WTC11 (cell line): ENCODE measurements around the gene CHAC1.

Source experiments
- CREB1 ChIP-seq: sonication (generic); formaldehyde crosslinking; IDR thresholded peaks from 2 replicates; pipeline ENCODE4 v1.8.0; 2023; ENCODE audit warnings: mild to moderate bottlenecking, missing genetic modification reagents
- FOXJ3 ChIP-seq: sonication (generic); formaldehyde crosslinking; IDR thresholded peaks from 2 replicates; pipeline ENCODE4 v1.9.0; 2021; ENCODE audit warnings: missing genetic modification reagents, mild to moderate bottlenecking, borderline replicate concordance
- SMAD4 ChIP-seq: sonication (generic); formaldehyde crosslinking; IDR thresholded peaks from 2 replicates; pipeline ENCODE4 v1.8.0; 2022; ENCODE audit warnings: mild to moderate bottlenecking, missing genetic modification reagents
- ZNF121 ChIP-seq: sonication (generic); formaldehyde crosslinking; IDR thresholded peaks from 2 replicates; pipeline ENCODE4 v1.8.0; 2023; ENCODE audit warnings: missing genetic modification reagents
- ZNF138 ChIP-seq: sonication (generic); formaldehyde crosslinking; conservative IDR thresholded peaks from 2 replicates; pipeline ENCODE4 v1.8.1; 2022; ENCODE audit warnings: mild to moderate bottlenecking, moderate library complexity, missing genetic modification reagents
- ZNF219 ChIP-seq: sonication (generic); formaldehyde crosslinking; IDR thresholded peaks from 2 replicates; pipeline ENCODE4 v1.8.0; 2023; ENCODE audit warnings: missing genetic modification reagents, mild to moderate bottlenecking, borderline replicate concordance
- ZNF423 ChIP-seq: fragments of 250-450 bp; sonication (Bioruptor Pico); IDR thresholded peaks from 2 replicates; pipeline ENCODE4 v2.1.2; 2022; ENCODE audit warnings: mild to moderate bottlenecking, moderate library complexity
- TF ChIP-seq, protein P1 (sequence below): sonication (generic); formaldehyde crosslinking; conservative IDR thresholded peaks from 2 replicates; pipeline ENCODE4 v1.8.1; 2022; ENCODE audit warnings: mild to moderate bottlenecking, missing genetic modification reagents
- TF ChIP-seq, protein P2 (sequence below): fragments of 200-600 bp; IDR thresholded peaks from 2 replicates; pipeline ENCODE4 v1.8.0; 2022; ENCODE audit warnings: antibody characterized with exemption
- TF ChIP-seq, protein P3 (sequence below): sonication (generic); formaldehyde crosslinking; IDR thresholded peaks from 2 replicates; pipeline ENCODE4 v1.8.0; 2022; ENCODE audit warnings: mild to moderate bottlenecking, missing genetic modification reagents
- TF ChIP-seq, protein P4 (sequence below): sonication (generic); formaldehyde crosslinking; IDR thresholded peaks from 2 replicates; pipeline ENCODE4 v1.8.0; 2022; ENCODE audit warnings: missing genetic modification reagents
- TF ChIP-seq, protein P5 (sequence below): fragments of 250-450 bp; sonication (Bioruptor Pico); conservative IDR thresholded peaks from 2 replicates; pipeline ENCODE4 v1.9.0; 2021; ENCODE audit warnings: mild to moderate bottlenecking
- TF ChIP-seq, protein P6 (sequence below): sonication (generic); formaldehyde crosslinking; IDR thresholded peaks from 2 replicates; pipeline ENCODE4 v1.8.0; 2022; ENCODE audit warnings: mild to moderate bottlenecking, missing genetic modification reagents

DNA sequence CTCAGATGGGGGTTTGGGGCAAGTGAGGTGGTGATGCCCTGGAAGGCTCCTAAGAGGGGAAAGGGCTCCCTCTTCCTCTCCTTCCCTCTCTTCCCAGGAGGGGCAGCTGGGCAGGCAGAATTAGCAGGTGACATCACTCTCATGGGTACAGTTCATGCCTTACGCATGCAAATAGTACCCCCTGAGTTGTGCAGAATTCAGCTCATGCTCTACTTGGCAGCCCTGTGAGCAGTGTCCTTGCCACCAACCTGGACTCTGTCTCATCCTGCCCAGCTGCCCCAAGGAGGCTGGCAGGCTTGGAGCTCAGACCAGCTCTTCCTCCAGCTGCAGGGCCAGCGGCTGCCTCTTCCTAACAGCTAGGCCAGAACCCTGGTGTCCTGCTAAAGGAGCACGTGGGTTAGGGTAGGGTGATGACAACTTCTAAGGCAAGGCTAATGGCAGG, 3.3 kb downstream of the CHAC1 start:
- TF ChIP-seq, protein P1, sequence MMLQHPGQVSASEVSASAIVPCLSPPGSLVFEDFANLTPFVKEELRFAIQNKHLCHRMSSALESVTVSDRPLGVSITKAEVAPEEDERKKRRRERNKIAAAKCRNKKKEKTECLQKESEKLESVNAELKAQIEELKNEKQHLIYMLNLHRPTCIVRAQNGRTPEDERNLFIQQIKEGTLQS (CRISPR knock-in tag), result no peak
- no peak for TF ChIP-seq SMAD4
- TF ChIP-seq, protein P2, sequence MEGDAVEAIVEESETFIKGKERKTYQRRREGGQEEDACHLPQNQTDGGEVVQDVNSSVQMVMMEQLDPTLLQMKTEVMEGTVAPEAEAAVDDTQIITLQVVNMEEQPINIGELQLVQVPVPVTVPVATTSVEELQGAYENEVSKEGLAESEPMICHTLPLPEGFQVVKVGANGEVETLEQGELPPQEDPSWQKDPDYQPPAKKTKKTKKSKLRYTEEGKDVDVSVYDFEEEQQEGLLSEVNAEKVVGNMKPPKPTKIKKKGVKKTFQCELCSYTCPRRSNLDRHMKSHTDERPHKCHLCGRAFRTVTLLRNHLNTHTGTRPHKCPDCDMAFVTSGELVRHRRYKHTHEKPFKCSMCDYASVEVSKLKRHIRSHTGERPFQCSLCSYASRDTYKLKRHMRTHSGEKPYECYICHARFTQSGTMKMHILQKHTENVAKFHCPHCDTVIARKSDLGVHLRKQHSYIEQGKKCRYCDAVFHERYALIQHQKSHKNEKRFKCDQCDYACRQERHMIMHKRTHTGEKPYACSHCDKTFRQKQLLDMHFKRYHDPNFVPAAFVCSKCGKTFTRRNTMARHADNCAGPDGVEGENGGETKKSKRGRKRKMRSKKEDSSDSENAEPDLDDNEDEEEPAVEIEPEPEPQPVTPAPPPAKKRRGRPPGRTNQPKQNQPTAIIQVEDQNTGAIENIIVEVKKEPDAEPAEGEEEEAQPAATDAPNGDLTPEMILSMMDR, result no peak
- TF ChIP-seq, protein P3, sequence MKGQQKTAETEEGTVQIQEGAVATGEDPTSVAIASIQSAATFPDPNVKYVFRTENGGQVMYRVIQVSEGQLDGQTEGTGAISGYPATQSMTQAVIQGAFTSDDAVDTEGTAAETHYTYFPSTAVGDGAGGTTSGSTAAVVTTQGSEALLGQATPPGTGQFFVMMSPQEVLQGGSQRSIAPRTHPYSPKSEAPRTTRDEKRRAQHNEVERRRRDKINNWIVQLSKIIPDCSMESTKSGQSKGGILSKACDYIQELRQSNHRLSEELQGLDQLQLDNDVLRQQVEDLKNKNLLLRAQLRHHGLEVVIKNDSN (CRISPR knock-in tag), result no peak
- TF ChIP-seq, protein P4, sequence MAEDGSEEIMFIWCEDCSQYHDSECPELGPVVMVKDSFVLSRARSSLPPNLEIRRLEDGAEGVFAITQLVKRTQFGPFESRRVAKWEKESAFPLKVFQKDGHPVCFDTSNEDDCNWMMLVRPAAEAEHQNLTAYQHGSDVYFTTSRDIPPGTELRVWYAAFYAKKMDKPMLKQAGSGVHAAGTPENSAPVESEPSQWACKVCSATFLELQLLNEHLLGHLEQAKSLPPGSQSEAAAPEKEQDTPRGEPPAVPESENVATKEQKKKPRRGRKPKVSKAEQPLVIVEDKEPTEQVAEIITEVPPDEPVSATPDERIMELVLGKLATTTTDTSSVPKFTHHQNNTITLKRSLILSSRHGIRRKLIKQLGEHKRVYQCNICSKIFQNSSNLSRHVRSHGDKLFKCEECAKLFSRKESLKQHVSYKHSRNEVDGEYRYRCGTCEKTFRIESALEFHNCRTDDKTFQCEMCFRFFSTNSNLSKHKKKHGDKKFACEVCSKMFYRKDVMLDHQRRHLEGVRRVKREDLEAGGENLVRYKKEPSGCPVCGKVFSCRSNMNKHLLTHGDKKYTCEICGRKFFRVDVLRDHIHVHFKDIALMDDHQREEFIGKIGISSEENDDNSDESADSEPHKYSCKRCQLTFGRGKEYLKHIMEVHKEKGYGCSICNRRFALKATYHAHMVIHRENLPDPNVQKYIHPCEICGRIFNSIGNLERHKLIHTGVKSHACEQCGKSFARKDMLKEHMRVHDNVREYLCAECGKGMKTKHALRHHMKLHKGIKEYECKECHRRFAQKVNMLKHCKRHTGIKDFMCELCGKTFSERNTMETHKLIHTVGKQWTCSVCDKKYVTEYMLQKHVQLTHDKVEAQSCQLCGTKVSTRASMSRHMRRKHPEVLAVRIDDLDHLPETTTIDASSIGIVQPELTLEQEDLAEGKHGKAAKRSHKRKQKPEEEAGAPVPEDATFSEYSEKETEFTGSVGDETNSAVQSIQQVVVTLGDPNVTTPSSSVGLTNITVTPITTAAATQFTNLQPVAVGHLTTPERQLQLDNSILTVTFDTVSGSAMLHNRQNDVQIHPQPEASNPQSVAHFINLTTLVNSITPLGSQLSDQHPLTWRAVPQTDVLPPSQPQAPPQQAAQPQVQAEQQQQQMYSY (CRISPR knock-in tag), result no peak
- no peak for TF ChIP-seq ZNF219
- TF ChIP-seq, protein P5, sequence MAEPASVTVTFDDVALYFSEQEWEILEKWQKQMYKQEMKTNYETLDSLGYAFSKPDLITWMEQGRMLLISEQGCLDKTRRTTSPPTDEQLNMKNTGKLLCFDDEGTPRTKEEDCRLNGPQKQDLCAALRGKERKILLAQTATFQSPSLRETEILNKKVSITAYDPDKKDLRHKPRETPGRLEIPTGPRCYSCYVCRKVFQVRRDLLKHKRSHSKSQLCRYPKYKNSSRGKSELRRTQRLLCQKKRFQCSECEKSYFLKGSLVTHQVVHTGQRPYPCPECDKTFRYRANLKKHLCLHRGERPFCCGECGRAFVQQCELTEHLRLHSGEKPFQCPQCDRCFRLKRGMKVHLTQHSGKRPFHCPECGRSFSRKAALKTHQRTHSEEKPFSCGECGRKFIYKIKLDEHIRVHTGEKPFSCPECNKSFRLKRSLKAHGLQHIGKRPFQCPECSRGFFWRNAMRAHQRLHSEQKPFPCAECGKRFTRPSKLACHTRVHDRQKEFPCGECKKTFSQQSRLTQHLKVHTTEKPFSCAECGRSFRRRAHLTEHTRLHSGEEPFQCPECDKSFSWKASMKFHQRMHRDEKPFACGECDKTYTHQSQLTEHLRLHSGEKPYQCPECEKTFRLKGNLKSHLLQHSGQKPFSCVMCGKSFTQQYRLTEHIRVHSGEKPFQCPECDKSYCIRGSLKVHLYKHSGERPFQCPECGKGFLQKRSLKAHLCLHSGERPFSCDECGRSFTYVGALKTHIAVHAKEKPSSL (CRISPR knock-in tag), result no peak
- TF ChIP-seq, protein P6, sequence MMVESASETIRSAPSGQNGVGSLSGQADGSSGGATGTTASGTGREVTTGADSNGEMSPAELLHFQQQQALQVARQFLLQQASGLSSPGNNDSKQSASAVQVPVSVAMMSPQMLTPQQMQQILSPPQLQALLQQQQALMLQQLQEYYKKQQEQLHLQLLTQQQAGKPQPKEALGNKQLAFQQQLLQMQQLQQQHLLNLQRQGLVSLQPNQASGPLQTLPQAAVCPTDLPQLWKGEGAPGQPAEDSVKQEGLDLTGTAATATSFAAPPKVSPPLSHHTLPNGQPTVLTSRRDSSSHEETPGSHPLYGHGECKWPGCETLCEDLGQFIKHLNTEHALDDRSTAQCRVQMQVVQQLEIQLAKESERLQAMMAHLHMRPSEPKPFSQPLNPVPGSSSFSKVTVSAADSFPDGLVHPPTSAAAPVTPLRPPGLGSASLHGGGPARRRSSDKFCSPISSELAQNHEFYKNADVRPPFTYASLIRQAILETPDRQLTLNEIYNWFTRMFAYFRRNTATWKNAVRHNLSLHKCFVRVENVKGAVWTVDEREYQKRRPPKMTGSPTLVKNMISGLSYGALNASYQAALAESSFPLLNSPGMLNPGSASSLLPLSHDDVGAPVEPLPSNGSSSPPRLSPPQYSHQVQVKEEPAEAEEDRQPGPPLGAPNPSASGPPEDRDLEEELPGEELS, result no peak
- no peak for TF ChIP-seq ZNF121 (CRISPR knock-in tag)
- no peak for TF ChIP-seq ZNF138 (CRISPR knock-in tag)
- no peak for TF ChIP-seq CREB1 (CRISPR knock-in tag)
- no peak for TF ChIP-seq ZNF423
- no peak for TF ChIP-seq FOXJ3
